HL-60 (cell line): ENCODE data around the gene UQCR11.

Experiments used
- DNase-seq, 2 experiments: peaks; one replicate each; pipeline ENCODE4 v3.0.0-alpha.2; 2010 to 2020; ENCODE audit warnings: low read depth in 1 of 2, low spot score in 1 of 2
- H3K27ac ChIP-seq: fragments of 250-450 bp; sonication (Bioruptor Pico); replicated peaks from 2 replicates; pipeline ENCODE4 v1.5.1; 2020; ENCODE audit warnings: mild to moderate bottlenecking, moderate library complexity
- H3K27me3 ChIP-seq: fragments of 250-450 bp; sonication (Bioruptor Pico); 2 replicates; pipeline ENCODE4 v1.5.1; 2021; ENCODE audit warnings: mild to moderate bottlenecking, moderate library complexity; ENCODE audit not compliant: insufficient read depth, poor library complexity, severe bottlenecking
- H3K4me3 ChIP-seq: replicated peaks from 2 replicates; pipeline ENCODE4 v1.5.1; 2011; ENCODE audit warnings: mild to moderate bottlenecking, control low read depth, low read length; ENCODE audit not compliant: insufficient read depth
- GABPA ChIP-seq: IDR thresholded peaks from 2 replicates; pipeline ENCODE4 v1.6.1; 2012; ENCODE audit warnings: low read depth
- POLR2AphosphoS5 ChIP-seq: IDR thresholded peaks from 2 replicates; pipeline ENCODE4 v1.6.1; 2012; ENCODE audit warnings: low read depth
- SPI1 ChIP-seq: IDR thresholded peaks from 2 replicates; pipeline ENCODE4 v1.6.1; 2012; ENCODE audit warnings: low read depth, mild to moderate bottlenecking, borderline replicate concordance
- TF ChIP-seq, protein P1 (sequence below): IDR thresholded peaks from 2 replicates; pipeline ENCODE4 v1.6.1; 2012; ENCODE audit warnings: low read depth; ENCODE audit not compliant: insufficient replicate concordance
- TF ChIP-seq, protein P2 (sequence below): IDR thresholded peaks from one replicate; pipeline ENCODE4 v1.5.1; 2011; ENCODE audit warnings: low read length, control low read depth, inconsistent platforms; ENCODE audit not compliant: insufficient read depth

The UQCR11 gene

GRCh38 chr19:1622541-1622940 lies 17.3 kb upstream of the UQCR11 start:
- no peak for DNase-seq
- TF ChIP-seq, protein P1, sequence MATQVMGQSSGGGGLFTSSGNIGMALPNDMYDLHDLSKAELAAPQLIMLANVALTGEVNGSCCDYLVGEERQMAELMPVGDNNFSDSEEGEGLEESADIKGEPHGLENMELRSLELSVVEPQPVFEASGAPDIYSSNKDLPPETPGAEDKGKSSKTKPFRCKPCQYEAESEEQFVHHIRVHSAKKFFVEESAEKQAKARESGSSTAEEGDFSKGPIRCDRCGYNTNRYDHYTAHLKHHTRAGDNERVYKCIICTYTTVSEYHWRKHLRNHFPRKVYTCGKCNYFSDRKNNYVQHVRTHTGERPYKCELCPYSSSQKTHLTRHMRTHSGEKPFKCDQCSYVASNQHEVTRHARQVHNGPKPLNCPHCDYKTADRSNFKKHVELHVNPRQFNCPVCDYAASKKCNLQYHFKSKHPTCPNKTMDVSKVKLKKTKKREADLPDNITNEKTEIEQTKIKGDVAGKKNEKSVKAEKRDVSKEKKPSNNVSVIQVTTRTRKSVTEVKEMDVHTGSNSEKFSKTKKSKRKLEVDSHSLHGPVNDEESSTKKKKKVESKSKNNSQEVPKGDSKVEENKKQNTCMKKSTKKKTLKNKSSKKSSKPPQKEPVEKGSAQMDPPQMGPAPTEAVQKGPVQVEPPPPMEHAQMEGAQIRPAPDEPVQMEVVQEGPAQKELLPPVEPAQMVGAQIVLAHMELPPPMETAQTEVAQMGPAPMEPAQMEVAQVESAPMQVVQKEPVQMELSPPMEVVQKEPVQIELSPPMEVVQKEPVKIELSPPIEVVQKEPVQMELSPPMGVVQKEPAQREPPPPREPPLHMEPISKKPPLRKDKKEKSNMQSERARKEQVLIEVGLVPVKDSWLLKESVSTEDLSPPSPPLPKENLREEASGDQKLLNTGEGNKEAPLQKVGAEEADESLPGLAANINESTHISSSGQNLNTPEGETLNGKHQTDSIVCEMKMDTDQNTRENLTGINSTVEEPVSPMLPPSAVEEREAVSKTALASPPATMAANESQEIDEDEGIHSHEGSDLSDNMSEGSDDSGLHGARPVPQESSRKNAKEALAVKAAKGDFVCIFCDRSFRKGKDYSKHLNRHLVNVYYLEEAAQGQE, result no peak
- no peak for TF ChIP-seq SPI1
- H3K4me3 ChIP-seq, result no peak overlapping the region
- H3K27me3 ChIP-seq, result no peaks in the 10 kb centered on the region
- H3K27ac ChIP-seq, result no peak overlapping the region

DNA sequence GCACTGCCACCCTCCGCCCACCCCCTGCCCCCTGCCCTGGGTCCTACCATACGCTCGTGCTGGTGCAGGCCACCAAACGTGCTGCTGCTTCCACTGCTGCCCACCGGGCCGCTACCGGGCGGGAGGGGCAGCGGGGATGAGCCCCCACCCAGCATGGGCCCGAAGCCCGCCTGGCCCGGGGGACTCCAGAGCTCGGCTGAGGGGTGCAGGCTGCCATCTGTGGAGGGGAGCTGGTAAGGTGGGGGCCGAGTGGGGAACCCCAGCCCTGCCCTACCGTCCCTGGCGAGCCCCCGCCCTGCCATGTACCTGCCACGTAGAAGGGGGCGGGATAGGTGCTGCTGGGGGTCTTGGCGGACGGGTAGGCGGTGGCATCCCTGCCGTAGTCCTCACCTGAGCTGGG lies 16.7 kb upstream of the UQCR11 start:
- Histone ChIP-seq H3K27me3 (no peaks in the 10 kb centered on the region), H3K4me3 (no peak overlapping the region), H3K27ac (no peak overlapping the region)
- TF ChIP-seq, protein P2, sequence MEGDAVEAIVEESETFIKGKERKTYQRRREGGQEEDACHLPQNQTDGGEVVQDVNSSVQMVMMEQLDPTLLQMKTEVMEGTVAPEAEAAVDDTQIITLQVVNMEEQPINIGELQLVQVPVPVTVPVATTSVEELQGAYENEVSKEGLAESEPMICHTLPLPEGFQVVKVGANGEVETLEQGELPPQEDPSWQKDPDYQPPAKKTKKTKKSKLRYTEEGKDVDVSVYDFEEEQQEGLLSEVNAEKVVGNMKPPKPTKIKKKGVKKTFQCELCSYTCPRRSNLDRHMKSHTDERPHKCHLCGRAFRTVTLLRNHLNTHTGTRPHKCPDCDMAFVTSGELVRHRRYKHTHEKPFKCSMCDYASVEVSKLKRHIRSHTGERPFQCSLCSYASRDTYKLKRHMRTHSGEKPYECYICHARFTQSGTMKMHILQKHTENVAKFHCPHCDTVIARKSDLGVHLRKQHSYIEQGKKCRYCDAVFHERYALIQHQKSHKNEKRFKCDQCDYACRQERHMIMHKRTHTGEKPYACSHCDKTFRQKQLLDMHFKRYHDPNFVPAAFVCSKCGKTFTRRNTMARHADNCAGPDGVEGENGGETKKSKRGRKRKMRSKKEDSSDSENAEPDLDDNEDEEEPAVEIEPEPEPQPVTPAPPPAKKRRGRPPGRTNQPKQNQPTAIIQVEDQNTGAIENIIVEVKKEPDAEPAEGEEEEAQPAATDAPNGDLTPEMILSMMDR, result no peak
- TF ChIP-seq, protein P1, result no peak
- no peak for TF ChIP-seq GABPA
- TF ChIP-seq SPI1, result no peak
- TF ChIP-seq POLR2AphosphoS5, result no peak
- DNase-seq, result no peak

DNA sequence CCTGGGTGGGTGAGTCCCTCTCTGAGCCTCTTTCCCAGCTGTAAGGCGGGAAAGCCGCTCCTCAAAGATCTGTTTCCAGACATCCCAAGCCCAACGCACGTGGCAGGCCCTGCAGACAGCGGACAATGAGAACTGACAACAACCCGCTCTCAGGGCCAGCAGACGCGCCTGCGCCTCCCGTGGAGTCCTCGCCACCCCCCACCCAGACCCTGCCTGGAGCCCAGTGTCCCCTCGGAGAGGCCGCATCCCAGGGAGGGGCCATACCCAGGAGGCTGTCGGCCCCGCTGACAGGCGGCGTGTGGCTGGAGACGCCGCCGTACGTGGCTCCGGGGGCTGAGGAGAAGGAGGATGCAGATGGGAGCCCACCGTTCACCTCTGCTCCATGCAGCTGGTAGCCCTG lies 16.3 kb upstream of the UQCR11 start:
- DNase-seq, result no peak
- Histone ChIP-seq H3K4me3 (no peak overlapping the region), H3K27ac (no peak overlapping the region), H3K27me3 (no peaks in the 10 kb centered on the region)
- TF ChIP-seq, protein P1, result no peak
- TF ChIP-seq SPI1, result no peak
- TF ChIP-seq, protein P2, result no peak
- no peak for TF ChIP-seq GABPA
- no peak for TF ChIP-seq POLR2AphosphoS5

DNA sequence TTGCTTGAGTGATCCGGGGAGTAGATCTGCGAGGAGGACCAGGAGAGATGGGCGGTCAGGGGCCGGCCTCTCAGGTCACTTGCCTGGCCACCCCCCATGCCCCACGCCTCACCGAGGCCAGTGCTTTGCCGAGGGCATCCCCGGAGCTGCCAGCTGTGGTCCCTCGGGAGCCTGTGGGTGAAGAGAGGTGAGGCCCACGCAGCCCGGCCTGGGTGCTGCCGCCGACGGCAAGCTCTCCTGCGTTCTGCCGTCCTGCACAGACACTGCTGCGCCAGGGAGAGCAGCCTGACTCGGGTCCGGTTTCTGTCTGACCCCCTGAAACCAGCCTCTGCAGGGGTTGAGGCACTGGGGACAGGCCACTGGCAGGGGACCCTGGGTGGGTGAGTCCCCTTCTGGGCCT lies 15.8 kb upstream of the UQCR11 start:
- Histone ChIP-seq H3K4me3 (no peak overlapping the region), H3K27me3 (no peaks in the 10 kb centered on the region), H3K27ac (no peak overlapping the region)
- TF ChIP-seq, protein P2, result no peak
- no peak for TF ChIP-seq POLR2AphosphoS5
- TF ChIP-seq, protein P1, result no peak
- TF ChIP-seq GABPA, result no peak
- no peak for TF ChIP-seq SPI1
- no peak for DNase-seq
